Astrocyte of the spinal cord (primary cell): ENCODE results near the gene MPPED1.

Source experiments
- DNase-seq: peaks from one replicate; pipeline ENCODE4 v3.0.0; 2011; ENCODE audit warnings: low read depth, low spot score
- H3K4me3 ChIP-seq: 2 replicates; pipeline ENCODE4 v1.5.1; 2011; ENCODE audit warnings: low read depth, mild to moderate bottlenecking, low read length, moderate library complexity
- CTCF ChIP-seq: IDR thresholded peaks from 2 replicates; pipeline ENCODE4 v1.5.1; 2012; ENCODE audit warnings: low read depth, mild to moderate bottlenecking, low read length, inconsistent platforms
- in situ Hi-C: cut with HindIII; loops from 2 replicates; pipeline ENCODE4 v1.10.0; 2017; ENCODE audit warnings: low sequenced_read_pairs

MPPED1 gene

DNA sequence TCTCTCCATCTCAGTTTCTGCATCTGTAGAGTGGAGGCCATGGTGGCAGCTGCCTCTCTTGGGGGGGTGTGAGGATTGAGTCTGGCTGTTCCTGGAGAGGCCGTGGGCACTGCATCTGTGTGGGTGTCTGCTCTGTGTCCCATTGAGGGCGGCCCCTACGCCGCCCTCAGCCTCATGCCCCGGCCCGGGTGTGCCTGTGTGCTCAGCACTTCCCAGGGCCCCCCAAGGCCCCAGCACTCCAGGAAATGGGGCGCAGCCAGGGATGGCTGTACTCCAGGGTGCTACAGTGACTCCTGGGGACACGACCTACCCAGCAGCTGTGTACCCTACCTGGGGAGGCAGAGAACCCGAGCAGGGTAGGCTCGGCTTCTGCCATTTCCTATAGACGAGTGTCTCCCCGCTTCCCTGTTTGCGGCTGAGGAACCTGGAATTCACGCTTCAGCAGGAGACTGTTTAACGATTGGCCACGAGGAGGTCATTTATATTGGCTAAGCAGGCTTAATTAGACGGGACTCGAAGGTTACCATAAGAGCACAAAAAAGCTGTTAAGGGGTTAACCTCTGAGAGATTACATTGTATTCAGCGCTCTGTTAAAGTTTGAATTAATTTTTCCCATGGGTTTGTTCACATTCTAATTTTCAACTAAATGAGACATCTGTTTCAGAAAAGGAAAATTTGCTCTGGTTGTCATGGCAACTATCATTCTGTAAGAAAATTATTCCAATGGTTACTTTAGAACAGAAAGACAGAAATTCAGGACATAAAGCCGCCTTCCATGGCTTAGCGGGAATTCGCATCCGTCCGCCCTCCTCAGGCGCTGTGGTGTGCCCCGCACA is 76.4 kb downstream of the MPPED1 start:
- TF ChIP-seq CTCF: no peak
- H3K4me3 ChIP-seq: no peak overlapping the region
- DNase-seq: no peak
- in situ Hi-C loops: no loop called here

- in situ Hi-C loops: no loop called here
- no peak for DNase-seq
- no peak overlapping the region for H3K4me3 ChIP-seq
- no peak for TF ChIP-seq CTCF
Measured at GRCh38 chr22:43488937-43489336, 77.1 kb downstream of the MPPED1 start.

- no peak for DNase-seq
- no peak for TF ChIP-seq CTCF
- H3K4me3 ChIP-seq: no peak overlapping the region
- in situ Hi-C loops: no loop called here
Measured at GRCh38 chr22:43490311-43490710, 78.5 kb downstream of the MPPED1 start.

- in situ Hi-C loops: no loop called here
- no peak for DNase-seq
- no peak overlapping the region for H3K4me3 ChIP-seq
- no peak for TF ChIP-seq CTCF
Measured at GRCh38 chr22:43491177-43491576, 79.4 kb downstream of the MPPED1 start.

DNA sequence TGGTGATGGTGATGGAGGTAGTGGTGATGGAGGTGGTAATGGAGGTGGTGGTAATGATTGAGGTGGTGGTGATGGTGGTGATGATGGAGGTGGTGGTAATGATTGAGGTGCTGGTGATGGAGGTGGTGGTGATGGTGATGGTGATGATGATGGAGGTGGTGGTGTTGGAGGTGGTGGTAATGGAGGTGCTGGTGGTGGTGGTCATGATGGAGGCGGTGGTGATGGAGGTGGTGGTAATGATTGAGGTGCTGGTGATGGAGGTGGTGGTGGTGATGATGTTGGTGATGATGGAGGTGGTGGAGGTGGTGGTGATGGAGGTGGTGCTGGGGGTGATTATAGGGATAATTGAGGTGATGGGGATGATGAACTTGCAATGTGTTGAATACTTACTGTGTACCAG is 79.9 kb downstream of the MPPED1 start:
- DNase-seq: no peak
- H3K4me3 ChIP-seq: no peak overlapping the region
- in situ Hi-C loops: no loop called here
- no peak for TF ChIP-seq CTCF

- DNase-seq: no peak
- no peak overlapping the region for H3K4me3 ChIP-seq
- in situ Hi-C loops: no loop called here
- no peak for TF ChIP-seq CTCF
Measured at GRCh38 chr22:43493297-43493696, 81.5 kb downstream of the MPPED1 start.
